SK-N-SH treated with all-trans-retinoic acid at 6 μM for 48 hours (cell line): ENCODE measurements around the gene BACH2.

ENCODE experiments used
- ATAC-seq: fragments of 200-7000 bp; cut with Tn5 transposase; 3 replicates; pipeline ENCODE4 v1.9.1; 2020; ENCODE audit warnings: mild to moderate bottlenecking, moderate library complexity
- ARNTL ChIP-seq: fragments of 450-650 bp; formaldehyde crosslinking; IDR thresholded peaks from 2 replicates; pipeline ENCODE4 v1.5.0; 2020; ENCODE audit warnings: low read depth, mild to moderate bottlenecking, moderate library complexity, borderline replicate concordance
- BACH2 ChIP-seq: fragments of 250-450 bp; sonication (Bioruptor Pico); IDR thresholded peaks from 2 replicates; pipeline ENCODE4 v1.9.0; 2021; ENCODE audit warnings: mild to moderate bottlenecking, borderline replicate concordance
- CREB5 ChIP-seq: fragments of 250-450 bp; sonication (Bioruptor Pico); IDR thresholded peaks from 2 replicates; pipeline ENCODE4 v1.5.1; 2020; ENCODE audit warnings: low read depth, mild to moderate bottlenecking, moderate library complexity
- CSDC2 ChIP-seq: fragments of 250-450 bp; sonication (Bioruptor Pico); IDR thresholded peaks from 2 replicates; pipeline ENCODE4 v1.5.0; 2020; ENCODE audit warnings: mild to moderate bottlenecking, moderate library complexity
- CSRNP3 ChIP-seq: fragments of 250-450 bp; sonication (Bioruptor Pico); IDR thresholded peaks from 2 replicates; pipeline ENCODE4 v1.5.1; 2021; ENCODE audit warnings: mild to moderate bottlenecking, moderate library complexity
- ESRRG ChIP-seq: fragments of 250-450 bp; sonication (Bioruptor Pico); IDR thresholded peaks from 2 replicates; pipeline ENCODE4 v1.6.1; 2021; ENCODE audit warnings: mild to moderate bottlenecking
- GLIS3 ChIP-seq: fragments of 250-450 bp; sonication (Bioruptor Pico); IDR thresholded peaks from 2 replicates; pipeline ENCODE4 v1.5.0; 2020; ENCODE audit warnings: mild to moderate bottlenecking, moderate library complexity
- ISL1 ChIP-seq: fragments of 250-450 bp; sonication (Bioruptor Pico); IDR thresholded peaks from 2 replicates; pipeline ENCODE4 v2.1.2; 2022; ENCODE audit warnings: mild to moderate bottlenecking, moderate library complexity
- OSR1 ChIP-seq: fragments of 250-450 bp; sonication (Bioruptor Pico); IDR thresholded peaks from 2 replicates; pipeline ENCODE4 v1.8.0; 2022; ENCODE audit warnings: moderate library complexity, mild to moderate bottlenecking, inconsistent platforms
- PATZ1 ChIP-seq: fragments of 250-450 bp; sonication (Bioruptor Pico); IDR thresholded peaks from 2 replicates; pipeline ENCODE4 v1.8.0; 2020; ENCODE audit warnings: mild to moderate bottlenecking, moderate library complexity, borderline replicate concordance
- POU6F1 ChIP-seq: fragments of 250-450 bp; sonication (Bioruptor Pico); IDR thresholded peaks from 2 replicates; pipeline ENCODE4 v1.8.0; 2021; ENCODE audit warnings: low read depth, mild to moderate bottlenecking, moderate library complexity, borderline replicate concordance
- PPARA ChIP-seq: fragments of 250-450 bp; sonication (Bioruptor Pico); IDR thresholded peaks from 2 replicates; pipeline ENCODE4 v1.5.0; 2020; ENCODE audit warnings: mild to moderate bottlenecking, borderline replicate concordance
- RARB ChIP-seq: fragments of 250-450 bp; sonication (Bioruptor Pico); IDR thresholded peaks from 2 replicates; pipeline ENCODE4 v1.8.0; 2021; ENCODE audit warnings: mild to moderate bottlenecking, moderate library complexity
- TCF4 ChIP-seq: fragments of 250-450 bp; sonication (Bioruptor Pico); IDR thresholded peaks from 2 replicates; pipeline ENCODE4 v1.8.0; 2021; ENCODE audit warnings: mild to moderate bottlenecking, moderate library complexity, borderline replicate concordance
- TOX ChIP-seq: fragments of 250-450 bp; sonication (Bioruptor Pico); IDR thresholded peaks from 2 replicates; pipeline ENCODE4 v1.8.0; 2021; ENCODE audit warnings: mild to moderate bottlenecking, moderate library complexity, borderline replicate concordance
- TSHZ2 ChIP-seq: fragments of 250-450 bp; sonication (Bioruptor Pico); IDR thresholded peaks from 2 replicates; pipeline ENCODE4 v1.5.0; 2020; ENCODE audit warnings: mild to moderate bottlenecking, moderate library complexity
- ZFP3 ChIP-seq: fragments of 250-450 bp; sonication (Bioruptor Pico); IDR thresholded peaks from 2 replicates; pipeline ENCODE4 v1.5.0; 2020; ENCODE audit warnings: mild to moderate bottlenecking, moderate library complexity
- ZFP30 ChIP-seq: fragments of 450-650 bp; formaldehyde crosslinking; IDR thresholded peaks from 2 replicates; pipeline ENCODE4 v1.5.0; 2022; ENCODE audit warnings: mild to moderate bottlenecking, moderate library complexity
- ZNF565 ChIP-seq: fragments of 450-650 bp; formaldehyde crosslinking; conservative IDR thresholded peaks from 2 replicates; pipeline ENCODE4 v1.5.0; 2020; ENCODE audit warnings: low read depth, mild to moderate bottlenecking, moderate library complexity
- ZNF70 ChIP-seq: fragments of 450-650 bp; formaldehyde crosslinking; IDR thresholded peaks from 2 replicates; pipeline ENCODE4 v1.5.0; 2020; ENCODE audit warnings: mild to moderate bottlenecking, moderate library complexity
- ZNF8 ChIP-seq: fragments of 450-650 bp; formaldehyde crosslinking; IDR thresholded peaks from 2 replicates; pipeline ENCODE4 v1.5.0; 2020; ENCODE audit warnings: mild to moderate bottlenecking, moderate library complexity

Gene BACH2

GRCh38 chr6:90162648-90163387, 133.8 kb downstream of the BACH2 start:
- TF ChIP-seq POU6F1, result no peak
- no peak for TF ChIP-seq ESRRG (CRISPR knock-in tag)
- no peak for TF ChIP-seq PATZ1 (CRISPR knock-in tag)
- no peak for TF ChIP-seq ZNF70 (CRISPR knock-in tag)
- TF ChIP-seq CSRNP3, result no peak
- TF ChIP-seq PPARA (CRISPR knock-in tag), result no peak
- no peak for TF ChIP-seq TCF4 (CRISPR knock-in tag)
- no peak for TF ChIP-seq OSR1 (CRISPR knock-in tag)
- no peak for TF ChIP-seq TSHZ2 (CRISPR knock-in tag)
- no peak for TF ChIP-seq ZFP3 (CRISPR knock-in tag)
- no peak for TF ChIP-seq ZFP30
- TF ChIP-seq RARB (CRISPR knock-in tag), result no peak
- no peak for TF ChIP-seq BACH2 (CRISPR knock-in tag)
- no peak for TF ChIP-seq ZNF565 (CRISPR knock-in tag)
- no peak for TF ChIP-seq TOX
- no peak for TF ChIP-seq ZNF8 (CRISPR knock-in tag)
- ATAC-seq, result no peak

GRCh38 chr6:90160013-90160412, 136.6 kb downstream of the BACH2 start:
- no peak for TF ChIP-seq PPARA (CRISPR knock-in tag)
- TF ChIP-seq ZNF565 (CRISPR knock-in tag), result 0 out of 2 replicates have a peak, but pooled peaks have one; percentile 13
- no peak for TF ChIP-seq BACH2 (CRISPR knock-in tag)
- peak; percentile 51; the same call in 1 of the 3 replicates for ATAC-seq

- peak; percentile 62; the same call in 2 of the 3 replicates for ATAC-seq
- no peak for TF ChIP-seq OSR1 (CRISPR knock-in tag)
- TF ChIP-seq ZNF8 (CRISPR knock-in tag), result no peak
- no peak for TF ChIP-seq ESRRG (CRISPR knock-in tag)
- no peak for TF ChIP-seq ARNTL (CRISPR knock-in tag)
- no peak for TF ChIP-seq CSDC2 (CRISPR knock-in tag)
- TF ChIP-seq GLIS3 (CRISPR knock-in tag), result no peak
- peak; percentile 74; the same call in 1 of the 2 replicates for TF ChIP-seq ZNF565 (CRISPR knock-in tag)
- no peak for TF ChIP-seq RARB (CRISPR knock-in tag)
- TF ChIP-seq PATZ1 (CRISPR knock-in tag), result no peak
- TF ChIP-seq ZFP30, result no peak
- TF ChIP-seq CREB5 (CRISPR knock-in tag), result no peak
- TF ChIP-seq ISL1 (CRISPR knock-in tag), result no peak
- TF ChIP-seq BACH2 (CRISPR knock-in tag), result no peak
- no peak for TF ChIP-seq POU6F1
Measured at GRCh38 chr6:90159452-90159851, 137.2 kb downstream of the BACH2 start.
